IMR-90 (cell line): ENCODE measurements around the gene ZBTB40. TPM values are rescaled to one million over a fixed set of nuclear protein-coding genes. Genes with fewer than 3 reads are reported as not detected.

Experiments used
- ATAC-seq: fragments of 200-7000 bp; cut with Tn5 transposase; 2 replicates; pipeline ENCODE4 v1.9.1; 2020; ENCODE audit warnings: low read depth, mild to moderate bottlenecking, moderate library complexity
- BruUV-seq: library from RNA; stranded (reverse); fragments of 400-500 nt; replicated peaks from 2 replicates; lab custom pipeline; 2021; lab: Mats Ljungman, UMichigan
- CTCF ChIA-PET: fragments of 300-600 bp; formaldehyde crosslinking; extraction: SDS; loops from one replicate; lab custom pipeline; 2021; ENCODE audit warnings: antibody characterized with exemption; lab: Yijun Ruan, JAX
- POLR2A ChIA-PET: fragments of 300-600 bp; sonication (Branson Sonifier 250); formaldehyde crosslinking; loops from one replicate; lab custom pipeline; 2022; ENCODE audit warnings: antibody characterized with exemption; ENCODE audit not compliant: unreplicated experiment; lab: Charles Lee
- DNase-seq: peaks from one replicate; pipeline ENCODE4 v3.0.0; 2013
- H2AFZ ChIP-seq: replicated peaks from 2 replicates; pipeline ENCODE3; 2013; ENCODE audit warnings: low read length, mild to moderate bottlenecking; ENCODE audit not compliant: poor library complexity
- H2AK5ac ChIP-seq: 2 replicates; pipeline ENCODE4 v1.6.1; 2013; ENCODE audit warnings: low read depth, low read length, inconsistent platforms
- H2AK9ac ChIP-seq: replicated peaks from 2 replicates; pipeline ENCODE3; 2013; ENCODE audit warnings: mild to moderate bottlenecking, low read depth, low read length, moderate library complexity; ENCODE audit not compliant: poor library complexity
- H2BK120ac ChIP-seq: 2 replicates; pipeline ENCODE4 v1.6.1; 2013; ENCODE audit warnings: low read depth, low read length, inconsistent platforms
- H2BK15ac ChIP-seq: 3 replicates; pipeline ENCODE4 v1.6.1; 2013; ENCODE audit warnings: low read depth, low read length, inconsistent platforms
- H2BK20ac ChIP-seq: 2 replicates; pipeline ENCODE4 v1.6.1; 2013; ENCODE audit warnings: low read depth, mild to moderate bottlenecking, inconsistent platforms, low read length, moderate library complexity
- H2BK5ac ChIP-seq: 2 replicates; pipeline ENCODE4 v1.6.1; 2013; ENCODE audit warnings: mild to moderate bottlenecking, low read depth, low read length, inconsistent platforms; ENCODE audit not compliant: poor library complexity, severe bottlenecking
- H3K14ac ChIP-seq: replicated peaks from 2 replicates; pipeline ENCODE4 v1.6.1; 2013; ENCODE audit warnings: low read depth, low read length, inconsistent platforms
- H3K18ac ChIP-seq: 2 replicates; pipeline ENCODE4 v1.6.1; 2013; ENCODE audit warnings: low read depth, low read length, control low read depth
- H3K23ac ChIP-seq: 2 replicates; pipeline ENCODE4 v1.6.1; 2013; ENCODE audit warnings: low read depth, low read length, inconsistent platforms
- H3K27ac ChIP-seq: 2 replicates; pipeline ENCODE4 v1.5.1; 2013; ENCODE audit warnings: mild to moderate bottlenecking, control low read depth, low read length; ENCODE audit not compliant: insufficient read depth
- H3K27me3 ChIP-seq: 2 replicates; pipeline ENCODE4 v1.6.1; 2013; ENCODE audit warnings: low read length; ENCODE audit not compliant: control insufficient read depth, insufficient read depth
- H3K36me3 ChIP-seq: 2 replicates; pipeline ENCODE4 v1.6.1; 2013; ENCODE audit warnings: low read length, mixed read lengths; ENCODE audit not compliant: control insufficient read depth, insufficient read depth
- H3K4ac ChIP-seq: 2 replicates; pipeline ENCODE4 v1.6.1; 2013; ENCODE audit warnings: low read depth, low read length, inconsistent platforms
- H3K4me1 ChIP-seq: 2 replicates; pipeline ENCODE4 v1.6.1; 2013; ENCODE audit warnings: low read length, mixed read lengths; ENCODE audit not compliant: control insufficient read depth, insufficient read depth
- H3K4me2 ChIP-seq: 2 replicates; pipeline ENCODE4 v1.6.1; 2013; ENCODE audit warnings: low read depth, mild to moderate bottlenecking, control low read depth, low read length, moderate library complexity
- H3K4me3 ChIP-seq: 2 replicates; pipeline ENCODE4 v1.5.1; 2013; ENCODE audit warnings: low read depth, mild to moderate bottlenecking, control low read depth, low read length, moderate library complexity; ENCODE audit not compliant: insufficient read depth
- H3K56ac ChIP-seq: 2 replicates; pipeline ENCODE4 v1.6.1; 2013; ENCODE audit warnings: low read length, inconsistent platforms; ENCODE audit not compliant: insufficient read depth; ENCODE audit errors: extremely low read depth
- H3K79me1 ChIP-seq, 2 experiments: 2 replicates each; pipeline ENCODE4 v1.6.1; 2013; ENCODE audit warnings: low read length in 2 of 2, inconsistent platforms in 1 of 2, low read depth in 1 of 2
- H3K9ac ChIP-seq: 2 replicates; pipeline ENCODE4 v1.6.1; 2013; ENCODE audit warnings: low read depth, low read length, control low read depth
- H3K9me1 ChIP-seq: 2 replicates; pipeline ENCODE4 v1.6.1; 2013; ENCODE audit warnings: low read length, inconsistent platforms; ENCODE audit not compliant: insufficient read depth
- H3K9me3 ChIP-seq: 2 replicates; pipeline ENCODE4 v1.6.1; 2013; ENCODE audit warnings: low read length; ENCODE audit not compliant: control insufficient read depth, insufficient read depth
- H4K20me1 ChIP-seq: 2 replicates; pipeline ENCODE4 v1.6.1; 2013; ENCODE audit warnings: low read length, inconsistent platforms; ENCODE audit not compliant: insufficient read depth
- H4K5ac ChIP-seq: 2 replicates; pipeline ENCODE4 v1.6.1; 2013; ENCODE audit warnings: mild to moderate bottlenecking, low read depth, low read length, control low read depth
- H4K8ac ChIP-seq, 2 experiments: 2 replicates each; pipeline ENCODE4 v1.6.1; 2013; ENCODE audit warnings: low read depth in 2 of 2, low read length in 2 of 2, control low read depth in 1 of 2, inconsistent platforms in 1 of 2
- H4K91ac ChIP-seq: 2 replicates; pipeline ENCODE4 v1.6.1; 2013; ENCODE audit warnings: low read depth, low read length, inconsistent platforms; ENCODE audit not compliant: insufficient read depth
- BHLHE40 ChIP-seq: fragments of 150-350 bp; IDR thresholded peaks from 2 replicates; pipeline ENCODE4 v1.6.1; 2016; ENCODE audit warnings: mild to moderate bottlenecking, low read depth, low read length
- CEBPB ChIP-seq: IDR thresholded peaks from 2 replicates; pipeline ENCODE4 v1.6.1; 2012; ENCODE audit warnings: low read depth, low read length, improper control_type of control experiment
- CHD1 ChIP-seq: IDR thresholded peaks from 2 replicates; pipeline ENCODE4 v1.6.1; 2012; ENCODE audit warnings: low read depth, low read length, improper control_type of control experiment
- ELK1 ChIP-seq: fragments of 150-350 bp; IDR thresholded peaks from 2 replicates; pipeline ENCODE4 v1.6.1; 2016; ENCODE audit warnings: low read depth, mild to moderate bottlenecking, low read length, moderate library complexity, borderline replicate concordance
- MAFK ChIP-seq: IDR thresholded peaks from 2 replicates; pipeline ENCODE4 v1.6.1; 2012; ENCODE audit warnings: low read depth, low read length, improper control_type of control experiment
- MXI1 ChIP-seq: IDR thresholded peaks from 2 replicates; pipeline ENCODE4 v1.6.1; 2012; ENCODE audit warnings: low read depth, mild to moderate bottlenecking, low read length, moderate library complexity, borderline replicate concordance
- NFE2L2 ChIP-seq: fragments of 150-350 bp; IDR thresholded peaks from 2 replicates; pipeline ENCODE4 v1.6.1; 2016; ENCODE audit warnings: low read depth, mild to moderate bottlenecking, low read length
- POLR2A ChIP-seq: IDR thresholded peaks from 2 replicates; pipeline ENCODE4 v1.6.1; 2012; ENCODE audit warnings: mild to moderate bottlenecking, low read depth, low read length
- RAD21 ChIP-seq: IDR thresholded peaks from 2 replicates; pipeline ENCODE4 v1.6.1; 2012; ENCODE audit warnings: low read length, improper control_type of control experiment
- SMC3 ChIP-seq: fragments of 150-350 bp; IDR thresholded peaks from 2 replicates; pipeline ENCODE4 v1.6.1; 2016; ENCODE audit warnings: low read depth, mild to moderate bottlenecking, antibody characterized with exemption, low read length, moderate library complexity
- USF2 ChIP-seq: fragments of 150-350 bp; IDR thresholded peaks from 2 replicates; pipeline ENCODE4 v1.6.1; 2017; ENCODE audit warnings: mild to moderate bottlenecking, antibody characterized with exemption, low read length, low read depth
- whole genome bisulfite sequencing, 2 experiments: methylation state at CpG; one replicate each; pipeline versions ENCODE4 v1.1.5 to v1.1.7; 2013; ENCODE audit warnings: missing lambda C conversion rate in 2 of 2; ENCODE audit not compliant: insufficient read length in 1 of 2; ENCODE audit errors: extremely low coverage in 2 of 2; 5-methylcytosine and 5-hydroxymethylcytosine counted together
- dilution Hi-C: fragments of 300-500 bp; cut with HindIII; formaldehyde crosslinking; loops from one replicate; pipeline ENCODE4 v1.14.3; 2018; ENCODE audit warnings: low sequenced_read_pairs; ENCODE audit not compliant: unreplicated experiment
- in situ Hi-C: fragments of 300-500 bp; cut with MboI; formaldehyde crosslinking; loops from 3 replicates; pipeline ENCODE4 v1.14.3; 2019; ENCODE audit warnings: low sequenced_read_pairs, inconsistent platforms, mixed read lengths
- intact Hi-C: fragments of 100-400 bp; cut with micrococcal nuclease; formaldehyde crosslinking; loops from 2 replicates; pipeline ENCODE4 v1.10.0; 2022
- polyA plus RNA-seq, 3 experiments: library from polyadenylated mRNA; depleted of rRNA; stranded (reverse); fragments of >200 nt; gene quantifications; 2 replicates each; pipeline ENCODE4 v1.2.3, GENCODE V29; 2012; ENCODE audit warnings: low replicate concordance in 1 of 3
- total RNA-seq: library from RNA; depleted of rRNA; stranded (reverse); fragments of >200 nt; gene quantifications from 2 replicates; pipeline ENCODE4 v1.2.3, GENCODE V29; 2012

ZBTB40 gene
- total and polyA plus RNA-seq, 2 of the 4 experiments (the other 2 are of a cell fraction): 6.0 to 9.7 TPM

GRCh38 chr1:22496536-22497160 lies 45.0 kb downstream of the ZBTB40 start (continued):
- TF ChIP-seq RAD21: no peak
- TF ChIP-seq POLR2A: no peak
- TF ChIP-seq SMC3: no peak
- no peak for TF ChIP-seq ELK1
- TF ChIP-seq CEBPB: no peak
- TF ChIP-seq MAFK: no peak

GRCh38 chr1:22498463-22498862 lies 46.8 kb downstream of the ZBTB40 start:
- in situ Hi-C loops: no loop called here
- Histone ChIP-seq H2BK15ac (no peak overlapping the region), H2BK120ac (no peak overlapping the region), H3K36me3 (peaks cover 9% of the 10 kb centered on the region), H3K9me3 (no peaks in the 10 kb centered on the region), H4K20me1 (no peaks in the 10 kb centered on the region), H3K4me1 (peaks cover 7% of the 10 kb centered on the region; the same call in 1 of the 2 replicates), H3K4me3 (no peak overlapping the region), H2BK5ac (no peak overlapping the region), H3K79me1 (peaks cover 0 to 19% of the 10 kb centered on the region in 2 experiments; a peak in 3 of 4 replicates), H3K27ac (no peak overlapping the region), H4K91ac (no peak overlapping the region), H3K56ac (no peak overlapping the region), H4K5ac (no peak overlapping the region), H3K9me1 (peaks cover 8% of the 10 kb centered on the region), H2BK20ac (no peak overlapping the region), H3K18ac (no peak overlapping the region), H2AK5ac (no peak overlapping the region), H3K27me3 (no peaks in the 10 kb centered on the region), H3K9ac (no peak overlapping the region), H2AK9ac (no peak overlapping the region), H4K8ac (no peak overlapping the region), H3K4ac (no peak overlapping the region), H2AFZ (no peak overlapping the region), H3K23ac (no peak overlapping the region), H3K4me2 (no peak overlapping the region), H3K14ac (no peak overlapping the region)
- 86% methylated on average over 1 of the region's 2 CpGs; no CpG with 5 or more reads in 1 of the 2 experiments for WGBS, 2 experiments
- DNase-seq: no peak
- POLR2A ChIA-PET: no interaction called here
- intact Hi-C loops: no loop called here
- CTCF ChIA-PET: interaction anchor here (0.7 kb wide), 1 partner anchor 24 kb away, joined by 3 read pairs; no protein-coding TSS in a partner anchor
- BruUV-seq: no TSS peak
- ATAC-seq: no peak
- TF ChIP-seq MAFK (no peak), NFE2L2 (no peak), SMC3 (no peak), CHD1 (no peak), MXI1 (no peak), USF2 (no peak), BHLHE40 (no peak), CEBPB (no peak)
- dilution Hi-C loops: no loop called here
